Brain microvascular endothelial cell (primary cell): ENCODE data around the gene PARPBP.
A peak's percentile ranks its signal among the peaks of the same experiment; 100 is the strongest.
"Not testable (repeated sequence)": the region's sequence is repeated elsewhere in the genome, so short reads cannot be mapped to it uniquely, and the experiment has no call there.

ENCODE experiments used
- DNase-seq: peaks from one replicate; pipeline ENCODE4 v3.0.0-alpha.2; 2020
- H3K27ac ChIP-seq: fragments of 250-450 bp; sonication (Bioruptor Pico); 2 replicates; pipeline ENCODE4 v1.5.1; 2020; ENCODE audit warnings: mild to moderate bottlenecking, moderate library complexity
- H3K27me3 ChIP-seq: fragments of 250-450 bp; sonication (Bioruptor Pico); replicated peaks from 2 replicates; pipeline ENCODE4 v1.5.1; 2020; ENCODE audit warnings: mild to moderate bottlenecking
- H3K36me3 ChIP-seq: fragments of 250-450 bp; sonication (Bioruptor Pico); replicated peaks from 2 replicates; pipeline ENCODE4 v1.5.1; 2020; ENCODE audit warnings: mild to moderate bottlenecking
- H3K4me3 ChIP-seq: 2 replicates; pipeline ENCODE4 v1.5.1; 2011; ENCODE audit warnings: low read depth, mild to moderate bottlenecking, control low read depth, low read length, moderate library complexity
- in situ Hi-C: cut with HindIII; loops from 2 replicates; pipeline ENCODE4 v1.10.0; 2017; ENCODE audit warnings: low sequenced_read_pairs, low pct_ligation_motif_present
- TF ChIP-seq, protein P1 (sequence below): IDR thresholded peaks from 2 replicates; pipeline ENCODE4 v1.5.1; 2011; ENCODE audit warnings: low read depth, mild to moderate bottlenecking, moderate library complexity, low read length, control low read depth, inconsistent platforms; ENCODE audit errors: missing control alignments

PARPBP gene, protein sequence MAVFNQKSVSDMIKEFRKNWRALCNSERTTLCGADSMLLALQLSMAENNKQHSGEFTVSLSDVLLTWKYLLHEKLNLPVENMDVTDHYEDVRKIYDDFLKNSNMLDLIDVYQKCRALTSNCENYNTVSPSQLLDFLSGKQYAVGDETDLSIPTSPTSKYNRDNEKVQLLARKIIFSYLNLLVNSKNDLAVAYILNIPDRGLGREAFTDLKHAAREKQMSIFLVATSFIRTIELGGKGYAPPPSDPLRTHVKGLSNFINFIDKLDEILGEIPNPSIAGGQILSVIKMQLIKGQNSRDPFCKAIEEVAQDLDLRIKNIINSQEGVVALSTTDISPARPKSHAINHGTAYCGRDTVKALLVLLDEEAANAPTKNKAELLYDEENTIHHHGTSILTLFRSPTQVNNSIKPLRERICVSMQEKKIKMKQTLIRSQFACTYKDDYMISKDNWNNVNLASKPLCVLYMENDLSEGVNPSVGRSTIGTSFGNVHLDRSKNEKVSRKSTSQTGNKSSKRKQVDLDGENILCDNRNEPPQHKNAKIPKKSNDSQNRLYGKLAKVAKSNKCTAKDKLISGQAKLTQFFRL

GRCh38 chr12:102119674-102120563 lies at the start of gene PARPBP, which contains the start of gene NUP37:
Gene PARPBP (plus strand): TSS chr12:102120183. CDS start chr12:102123889, 3,706 bp downstream.
Gene NUP37 (minus strand): TSS chr12:102120114. CDS start chr12:102118518, 1,596 bp downstream.
- Histone ChIP-seq H3K4me3 (peak within 1 kb of the TSS; percentile 90), H3K36me3 (no peaks in the 10 kb centered on the region), H3K27me3 (no peaks in the 10 kb centered on the region), H3K27ac (peak within 1 kb of the TSS; percentile 51)
- DNase-seq = peak; percentile 85
- in situ Hi-C loops = no loop called here
- TF ChIP-seq, protein P1, sequence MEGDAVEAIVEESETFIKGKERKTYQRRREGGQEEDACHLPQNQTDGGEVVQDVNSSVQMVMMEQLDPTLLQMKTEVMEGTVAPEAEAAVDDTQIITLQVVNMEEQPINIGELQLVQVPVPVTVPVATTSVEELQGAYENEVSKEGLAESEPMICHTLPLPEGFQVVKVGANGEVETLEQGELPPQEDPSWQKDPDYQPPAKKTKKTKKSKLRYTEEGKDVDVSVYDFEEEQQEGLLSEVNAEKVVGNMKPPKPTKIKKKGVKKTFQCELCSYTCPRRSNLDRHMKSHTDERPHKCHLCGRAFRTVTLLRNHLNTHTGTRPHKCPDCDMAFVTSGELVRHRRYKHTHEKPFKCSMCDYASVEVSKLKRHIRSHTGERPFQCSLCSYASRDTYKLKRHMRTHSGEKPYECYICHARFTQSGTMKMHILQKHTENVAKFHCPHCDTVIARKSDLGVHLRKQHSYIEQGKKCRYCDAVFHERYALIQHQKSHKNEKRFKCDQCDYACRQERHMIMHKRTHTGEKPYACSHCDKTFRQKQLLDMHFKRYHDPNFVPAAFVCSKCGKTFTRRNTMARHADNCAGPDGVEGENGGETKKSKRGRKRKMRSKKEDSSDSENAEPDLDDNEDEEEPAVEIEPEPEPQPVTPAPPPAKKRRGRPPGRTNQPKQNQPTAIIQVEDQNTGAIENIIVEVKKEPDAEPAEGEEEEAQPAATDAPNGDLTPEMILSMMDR = peak; percentile 5

DNA sequence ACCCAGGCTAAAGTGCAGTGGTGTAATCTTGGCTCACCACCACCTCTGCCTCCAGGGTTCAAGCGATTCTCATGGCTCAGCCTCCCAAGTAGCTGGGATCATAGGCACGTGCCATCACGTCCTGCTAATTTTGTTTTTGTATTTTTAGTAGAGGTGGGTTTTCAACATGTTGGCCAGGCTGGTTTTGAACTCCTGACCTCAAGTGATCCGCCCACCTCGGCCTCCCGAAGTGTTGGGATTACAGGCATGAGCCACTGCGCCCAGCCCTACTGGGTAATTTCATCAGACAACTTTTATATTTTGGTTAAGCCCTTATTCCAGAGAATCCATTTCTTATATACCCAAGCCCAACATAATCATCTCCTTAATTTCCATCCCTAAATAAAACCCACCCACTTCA lies 47.9 kb upstream of the PARPBP start:
- H3K36me3 ChIP-seq, H3K27ac ChIP-seq, in situ Hi-C loops, DNase-seq, H3K27me3 ChIP-seq, H3K4me3 ChIP-seq: not testable (repeated sequence)

GRCh38 chr12:102080842-102081241 lies 39.1 kb upstream of the PARPBP start:
- Histone ChIP-seq H3K27ac (no peak overlapping the region), H3K27me3 (no peaks in the 10 kb centered on the region), H3K36me3 (peaks cover 9% of the 10 kb centered on the region), H3K4me3 (no peak overlapping the region)
- no peak for DNase-seq
- TF ChIP-seq, protein P1 = no peak
- in situ Hi-C loops = no loop called here

- DNase-seq, in situ Hi-C loops, H3K27ac ChIP-seq, H3K36me3 ChIP-seq, H3K4me3 ChIP-seq, H3K27me3 ChIP-seq: not testable (repeated sequence)
These were observed 30.7 kb upstream of the PARPBP start for GRCh38 chr12:102089228-102089835.

- DNase-seq = no peak
- in situ Hi-C loops = no loop called here
- no peak overlapping the region for H3K4me3 ChIP-seq
- H3K36me3 ChIP-seq = no peaks in the 10 kb centered on the region
- TF ChIP-seq, protein P1 = no peak
- no peak overlapping the region for H3K27ac ChIP-seq
- H3K27me3 ChIP-seq = no peaks in the 10 kb centered on the region
These were observed 26.7 kb upstream of the PARPBP start for GRCh38 chr12:102093319-102093718.

GRCh38 chr12:102095677-102096263 lies 24.2 kb upstream of the PARPBP start:
- H3K4me3 ChIP-seq = no peak overlapping the region
- peak; percentile 41 for DNase-seq
- TF ChIP-seq, protein P1 = peak; percentile 58
- in situ Hi-C loops = no loop called here
- H3K36me3 ChIP-seq = peaks cover 3% of the 10 kb centered on the region
- H3K27me3 ChIP-seq = no peaks in the 10 kb centered on the region
- H3K27ac ChIP-seq = no peak overlapping the region
